Fibroblast of lung (primary cell): ENCODE data around the gene SUGT1. TPM values are rescaled to one million over a fixed set of nuclear protein-coding genes. Genes with fewer than 3 reads are reported as not detected.

Source experiments
- DNase-seq, 2 donors: peaks; one replicate each; pipeline versions ENCODE4 v3.0.0 to v3.0.0-alpha.2; 2010; ENCODE audit warnings: low read depth in 2 of 2
- H2AFZ ChIP-seq: 2 replicates; pipeline ENCODE4 v1.5.1; 2012; ENCODE audit warnings: low read length, control low read depth, inconsistent platforms
- H3K27ac ChIP-seq: 2 replicates; pipeline ENCODE4 v1.5.1; 2011; ENCODE audit warnings: low read length, control low read depth; ENCODE audit not compliant: insufficient read depth
- H3K27me3 ChIP-seq: 2 replicates; pipeline ENCODE4 v1.5.1; 2011; ENCODE audit warnings: mild to moderate bottlenecking, low read length; ENCODE audit not compliant: control insufficient read depth, insufficient read depth
- H3K36me3 ChIP-seq: 2 replicates; pipeline ENCODE4 v1.5.1; 2011; ENCODE audit warnings: low read length; ENCODE audit not compliant: control insufficient read depth, insufficient read depth
- H3K4me1 ChIP-seq: 2 replicates; pipeline ENCODE4 v1.5.1; 2011; ENCODE audit warnings: low read length; ENCODE audit not compliant: control insufficient read depth, insufficient read depth; ENCODE audit errors: extremely low read depth
- H3K4me2 ChIP-seq: 2 replicates; pipeline ENCODE4 v1.5.1; 2011; ENCODE audit warnings: low read length, control low read depth; ENCODE audit not compliant: insufficient read depth; ENCODE audit errors: extremely low read depth
- H3K4me3 ChIP-seq, 4 experiments: fragments of 200-600 bp in 1 of 4; sonication (generic) in 1 of 4; replicated peaks in 1 of 4; 2 replicates each; pipeline ENCODE4 v1.5.1; 2011 to 2016; ENCODE audit warnings: low read length in 4 of 4, low read depth in 3 of 4, mild to moderate bottlenecking in 3 of 4, control low read depth in 2 of 4, inconsistent platforms in 1 of 4, mixed read lengths in 1 of 4; ENCODE audit not compliant: insufficient read depth in 1 of 4; ENCODE audit errors: control extremely low read depth in 1 of 4
- H3K79me2 ChIP-seq: 2 replicates; pipeline ENCODE4 v1.5.1; 2012; ENCODE audit warnings: mild to moderate bottlenecking, low read length, inconsistent platforms; ENCODE audit not compliant: control insufficient read depth, insufficient read depth
- H3K9ac ChIP-seq: 2 replicates; pipeline ENCODE4 v1.5.1; 2011; ENCODE audit warnings: mild to moderate bottlenecking, low read length, control low read depth; ENCODE audit not compliant: insufficient read depth
- H3K9me3 ChIP-seq: 2 replicates; pipeline ENCODE4 v1.5.1; 2012; ENCODE audit warnings: low read depth, low read length; ENCODE audit not compliant: control insufficient read depth, insufficient read depth
- H4K20me1 ChIP-seq: 2 replicates; pipeline ENCODE4 v1.5.1; 2011; ENCODE audit warnings: low read length; ENCODE audit not compliant: control insufficient read depth, insufficient read depth; ENCODE audit errors: extremely low read depth
- EZH2 ChIP-seq: IDR thresholded peaks from 2 replicates; pipeline ENCODE4 v1.5.1; 2012; ENCODE audit warnings: low read length, control low read depth, mild to moderate bottlenecking; ENCODE audit errors: missing control alignments
- polyA plus RNA-seq, 2 donors: library from polyadenylated mRNA; depleted of rRNA in 1 of 2; stranded (reverse) in 1 of 2; unstranded in 1 of 2; fragments of >200 nt; gene quantifications; 2 replicates each; pipeline ENCODE4 v1.2.1, GENCODE V29; 2011 to 2012; ENCODE audit warnings: missing spikeins in 1 of 2
- total RNA-seq: library from RNA; depleted of rRNA; stranded (reverse); fragments of >200 nt; gene quantifications from 2 replicates; pipeline ENCODE4 v1.2.1, GENCODE V29; 2014
- TF ChIP-seq, protein P1 (sequence below), 2 donors: IDR thresholded peaks in 1 of 2; conservative IDR thresholded peaks in 1 of 2; 1 replicate in 1 of 2; 2 replicates in 1 of 2; pipeline ENCODE4 v1.5.1; 2011 to 2012; ENCODE audit warnings: low read length in 2 of 2, control low read depth in 1 of 2, inconsistent platforms in 1 of 2, low read depth in 1 of 2, mild to moderate bottlenecking in 1 of 2

SUGT1 gene
- total and polyA plus RNA-seq, 2 donors (not counting 1 experiment from before 2014, with no cell fraction given), result 45.2 to 59.4 TPM

DNA sequence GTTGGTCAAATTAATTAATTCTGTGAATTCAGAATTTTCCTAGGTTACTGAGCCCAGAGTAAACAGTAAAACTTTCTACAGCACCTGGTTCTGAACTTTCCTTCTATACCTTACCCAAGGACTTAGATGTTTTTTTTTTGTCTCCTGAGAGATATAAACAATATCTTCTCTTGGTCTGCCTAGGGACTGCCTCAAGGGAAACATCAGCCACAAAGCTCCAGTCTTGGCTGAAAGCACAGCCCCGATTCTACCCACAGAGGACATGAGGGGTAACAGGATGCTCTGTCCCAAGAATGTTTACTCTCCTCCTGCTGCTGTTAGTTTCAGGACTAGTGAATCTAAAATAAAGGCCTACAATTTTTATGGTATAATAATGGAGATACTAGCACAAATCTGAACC, 72.7 kb downstream of the SUGT1 start:
- H3K27me3 ChIP-seq, result peaks cover 2% of the 10 kb centered on the region

DNA sequence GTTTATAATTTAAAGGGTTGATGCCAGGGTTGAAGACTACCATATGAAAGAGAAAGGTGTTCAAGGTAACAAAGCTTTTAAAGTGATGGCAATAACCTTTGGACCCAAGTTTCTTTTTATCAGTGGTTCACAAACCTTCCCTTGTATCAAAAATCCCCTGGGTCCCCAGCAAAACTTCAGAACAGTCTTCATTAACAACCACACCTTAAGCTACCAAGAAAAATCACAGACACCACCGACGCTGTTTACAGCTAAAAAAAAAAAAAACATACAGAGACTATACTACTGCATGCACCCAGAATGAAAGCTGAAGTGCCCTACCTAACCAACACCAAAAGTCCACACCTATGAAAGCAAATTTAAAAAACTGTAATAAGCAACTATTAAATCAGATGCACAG, 73.6 kb downstream of the SUGT1 start:
- no peaks in the 10 kb centered on the region for H3K4me1 ChIP-seq
- no peaks in the 10 kb centered on the region for H3K79me2 ChIP-seq
- H3K36me3 ChIP-seq, result no peaks in the 10 kb centered on the region
- DNase-seq, result no peak
- H3K27ac ChIP-seq, result no peak overlapping the region
- peaks cover 2% of the 10 kb centered on the region for H3K27me3 ChIP-seq
- no peak overlapping the region for H3K4me3 ChIP-seq
- TF ChIP-seq, protein P1, sequence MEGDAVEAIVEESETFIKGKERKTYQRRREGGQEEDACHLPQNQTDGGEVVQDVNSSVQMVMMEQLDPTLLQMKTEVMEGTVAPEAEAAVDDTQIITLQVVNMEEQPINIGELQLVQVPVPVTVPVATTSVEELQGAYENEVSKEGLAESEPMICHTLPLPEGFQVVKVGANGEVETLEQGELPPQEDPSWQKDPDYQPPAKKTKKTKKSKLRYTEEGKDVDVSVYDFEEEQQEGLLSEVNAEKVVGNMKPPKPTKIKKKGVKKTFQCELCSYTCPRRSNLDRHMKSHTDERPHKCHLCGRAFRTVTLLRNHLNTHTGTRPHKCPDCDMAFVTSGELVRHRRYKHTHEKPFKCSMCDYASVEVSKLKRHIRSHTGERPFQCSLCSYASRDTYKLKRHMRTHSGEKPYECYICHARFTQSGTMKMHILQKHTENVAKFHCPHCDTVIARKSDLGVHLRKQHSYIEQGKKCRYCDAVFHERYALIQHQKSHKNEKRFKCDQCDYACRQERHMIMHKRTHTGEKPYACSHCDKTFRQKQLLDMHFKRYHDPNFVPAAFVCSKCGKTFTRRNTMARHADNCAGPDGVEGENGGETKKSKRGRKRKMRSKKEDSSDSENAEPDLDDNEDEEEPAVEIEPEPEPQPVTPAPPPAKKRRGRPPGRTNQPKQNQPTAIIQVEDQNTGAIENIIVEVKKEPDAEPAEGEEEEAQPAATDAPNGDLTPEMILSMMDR (conservative IDR thresholded peaks at IDR 0.05 in 1 of 2, IDR thresholded peaks at IDR 0.05 in 1 of 2; ENCODE audit: low read depth in 1 of 2, low read length in 2 of 2), result no peak
- no peak for TF ChIP-seq EZH2
- no peak overlapping the region for H2AFZ ChIP-seq
- no peak overlapping the region for H3K4me2 ChIP-seq
- H4K20me1 ChIP-seq, result no peaks in the 10 kb centered on the region
- H3K9ac ChIP-seq, result no peak overlapping the region
- H3K9me3 ChIP-seq, result no peaks in the 10 kb centered on the region

More for the DNA sequence above, 72.7 kb downstream of the SUGT1 start:
- TF ChIP-seq, protein P1 (conservative IDR thresholded peaks at IDR 0.05 in 1 of 2, IDR thresholded peaks at IDR 0.05 in 1 of 2; ENCODE audit: low read depth in 1 of 2, low read length in 2 of 2), result no peak
- TF ChIP-seq EZH2, result no peak
- Histone ChIP-seq H3K27ac (no peak overlapping the region), H3K4me1 (no peaks in the 10 kb centered on the region), H3K4me3 (no peak overlapping the region), H2AFZ (no peak overlapping the region), H4K20me1 (no peaks in the 10 kb centered on the region), H3K9me3 (no peaks in the 10 kb centered on the region), H3K79me2 (no peaks in the 10 kb centered on the region), H3K9ac (no peak overlapping the region), H3K4me2 (no peak overlapping the region), H3K36me3 (no peaks in the 10 kb centered on the region)
- DNase-seq, result no peak

DNA sequence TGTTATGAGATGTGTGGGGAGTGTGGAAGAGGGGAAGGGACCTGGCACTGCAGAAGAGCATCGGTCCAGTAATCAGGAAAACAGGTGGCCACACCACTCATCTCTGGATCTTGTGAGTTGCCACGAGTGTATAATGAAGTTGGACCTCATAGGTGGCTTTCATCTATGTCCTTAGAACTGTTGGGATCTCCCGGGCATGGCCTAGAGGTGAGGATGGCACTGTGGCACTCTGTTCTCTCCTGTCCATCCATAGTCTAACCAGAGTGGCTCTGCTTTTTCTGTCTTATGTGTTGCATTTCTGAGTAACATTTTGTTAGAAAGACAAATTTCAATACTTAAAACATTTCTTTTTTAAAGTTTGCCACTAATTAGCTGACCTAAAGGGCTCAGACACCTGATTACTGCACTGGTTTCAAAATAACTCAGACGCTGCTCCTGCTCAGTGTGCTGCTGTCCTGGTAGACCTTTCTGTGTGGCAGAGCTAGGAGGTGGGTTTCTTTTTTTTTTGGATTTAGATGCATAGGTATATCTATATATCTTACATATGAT, 81.5 kb downstream of the SUGT1 start:
- Histone ChIP-seq H3K36me3 (no peaks in the 10 kb centered on the region), H3K79me2 (no peaks in the 10 kb centered on the region), H3K4me2 (no peak overlapping the region), H3K9ac (no peak overlapping the region), H2AFZ (no peak overlapping the region), H3K27ac (no peak overlapping the region), H3K4me3 (no peak overlapping the region), H3K27me3 (peaks cover under 1% of the 10 kb centered on the region), H3K9me3 (no peaks in the 10 kb centered on the region), H4K20me1 (no peaks in the 10 kb centered on the region), H3K4me1 (no peaks in the 10 kb centered on the region)
- no peak for DNase-seq
- TF ChIP-seq, protein P1 (conservative IDR thresholded peaks at IDR 0.05 in 1 of 2, IDR thresholded peaks at IDR 0.05 in 1 of 2; ENCODE audit: low read depth in 1 of 2, low read length in 2 of 2), result no peak
- TF ChIP-seq EZH2, result no peak
